Left kidney (tissue), 2 donors: ENCODE data around the gene CNTN3. TPM values are rescaled to one million over a fixed set of nuclear protein-coding genes. Genes with fewer than 3 reads are reported as not detected.

Experiments used
- DNase-seq: peaks from one replicate; pipeline ENCODE4 v3.0.0-alpha.2; 2013
- polyA plus RNA-seq: library from polyadenylated mRNA; unstranded; fragments of 120-200 nt; gene quantifications from one replicate; pipeline ENCODE4 v1.2.1, GENCODE V29; 2013; ENCODE audit not compliant: insufficient read length

The CNTN3 gene
- polyA plus RNA-seq, 1 donor: 5.1 TPM

- no peak for DNase-seq
Measured at GRCh38 chr3:74611206-74611605, 3.3 kb downstream of the CNTN3 start.

GRCh38 chr3:74607803-74608202, 6.7 kb downstream of the CNTN3 start:
- DNase-seq: no peak

- DNase-seq: no peak
Measured at GRCh38 chr3:74606996-74607395, 7.5 kb downstream of the CNTN3 start.

GRCh38 chr3:74605437-74605836, 9.0 kb downstream of the CNTN3 start:
- no peak for DNase-seq

- DNase-seq: no peak
Measured at GRCh38 chr3:74603292-74603691, 11.2 kb downstream of the CNTN3 start.

- no peak for DNase-seq
Measured at GRCh38 chr3:74602471-74602870, 12.0 kb downstream of the CNTN3 start.

GRCh38 chr3:74601793-74602192, 12.7 kb downstream of the CNTN3 start:
- no peak for DNase-seq

- no peak for DNase-seq
Measured at GRCh38 chr3:74599564-74599963, 14.9 kb downstream of the CNTN3 start.

GRCh38 chr3:74593152-74593551, 21.3 kb downstream of the CNTN3 start:
- DNase-seq: no peak

- no peak for DNase-seq
Measured at GRCh38 chr3:74592359-74592758, 22.1 kb downstream of the CNTN3 start.

GRCh38 chr3:74591946-74592345, 22.5 kb downstream of the CNTN3 start:
- no peak for DNase-seq

GRCh38 chr3:74591342-74591741, 23.1 kb downstream of the CNTN3 start:
- DNase-seq: no peak

- DNase-seq: no peak
Measured at GRCh38 chr3:74590620-74591262, 23.7 kb downstream of the CNTN3 start.

- no peak for DNase-seq
Measured at GRCh38 chr3:74584782-74585181, 29.7 kb downstream of the CNTN3 start.

- DNase-seq: no peak
Measured at GRCh38 chr3:74582982-74583381, 31.5 kb downstream of the CNTN3 start.

- DNase-seq: no peak
Measured at GRCh38 chr3:74575857-74576256, 38.6 kb downstream of the CNTN3 start.

GRCh38 chr3:74571118-74571517, 43.3 kb downstream of the CNTN3 start:
- no peak for DNase-seq
